HG03520 (cell line): ENCODE data around the gene ZNF132.

Experiments
- ATAC-seq: cut with Tn5 transposase; IDR thresholded peaks from one replicate; pipeline ENCODE4 v1.9.1; 2021; ENCODE audit warnings: mild to moderate bottlenecking, moderate library complexity; ENCODE audit not compliant: unreplicated experiment

ZNF132 gene

DNA sequence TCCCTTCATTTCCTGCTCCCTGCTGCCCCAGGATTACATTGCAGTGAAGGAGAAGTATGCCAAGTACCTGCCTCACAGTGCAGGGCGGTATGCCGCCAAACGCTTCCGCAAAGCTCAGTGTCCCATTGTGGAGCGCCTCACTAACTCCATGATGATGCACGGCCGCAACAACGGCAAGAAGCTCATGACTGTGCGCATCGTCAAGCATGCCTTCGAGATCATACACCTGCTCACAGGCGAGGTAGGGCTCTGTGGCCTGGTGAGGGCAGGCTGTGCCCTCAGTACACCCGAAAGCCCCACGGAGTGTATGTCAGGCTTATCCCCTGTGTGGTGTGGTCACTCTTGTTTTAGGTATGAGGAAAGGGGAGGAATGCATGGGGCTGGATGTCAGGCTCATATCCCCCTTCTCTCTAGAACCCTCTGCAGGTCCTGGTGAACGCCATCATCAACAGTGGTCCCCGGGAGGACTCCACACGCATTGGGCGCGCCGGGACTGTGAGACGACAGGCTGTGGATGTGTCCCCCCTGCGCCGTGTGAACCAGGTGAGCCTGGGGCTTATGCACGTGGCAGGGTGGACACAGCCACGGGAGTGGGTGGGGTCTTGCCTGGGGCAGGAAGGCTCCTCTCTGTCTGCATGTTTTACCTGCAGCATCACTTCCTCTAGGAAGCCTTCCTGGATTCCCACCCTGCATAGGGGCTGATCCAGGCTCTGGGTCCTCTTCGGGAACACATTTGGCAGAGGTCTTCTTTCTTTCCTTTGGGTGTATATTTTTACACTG, 46.8 kb downstream of the ZNF132 start:
- ATAC-seq = no peak

DNA sequence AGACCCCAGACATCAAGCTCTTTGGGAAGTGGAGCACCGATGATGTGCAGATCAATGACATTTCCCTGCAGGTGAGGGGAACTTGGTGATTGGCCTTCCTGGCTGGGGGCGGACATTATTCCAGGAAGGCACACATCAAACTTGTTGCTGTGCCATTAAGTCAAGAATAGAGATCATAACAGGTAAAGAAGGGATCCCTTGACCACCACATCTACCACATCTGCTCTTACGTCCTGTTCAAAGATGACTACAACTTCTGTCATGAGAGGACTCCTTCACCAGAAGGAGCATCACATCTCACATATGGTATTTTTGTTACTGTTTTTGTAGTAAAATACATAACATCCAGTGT, 51.8 kb downstream of the ZNF132 start:
- ATAC-seq = no peak

- no peak for ATAC-seq
Observed at GRCh38 chr19:58387338-58388174, 52.4 kb downstream of the ZNF132 start.

DNA sequence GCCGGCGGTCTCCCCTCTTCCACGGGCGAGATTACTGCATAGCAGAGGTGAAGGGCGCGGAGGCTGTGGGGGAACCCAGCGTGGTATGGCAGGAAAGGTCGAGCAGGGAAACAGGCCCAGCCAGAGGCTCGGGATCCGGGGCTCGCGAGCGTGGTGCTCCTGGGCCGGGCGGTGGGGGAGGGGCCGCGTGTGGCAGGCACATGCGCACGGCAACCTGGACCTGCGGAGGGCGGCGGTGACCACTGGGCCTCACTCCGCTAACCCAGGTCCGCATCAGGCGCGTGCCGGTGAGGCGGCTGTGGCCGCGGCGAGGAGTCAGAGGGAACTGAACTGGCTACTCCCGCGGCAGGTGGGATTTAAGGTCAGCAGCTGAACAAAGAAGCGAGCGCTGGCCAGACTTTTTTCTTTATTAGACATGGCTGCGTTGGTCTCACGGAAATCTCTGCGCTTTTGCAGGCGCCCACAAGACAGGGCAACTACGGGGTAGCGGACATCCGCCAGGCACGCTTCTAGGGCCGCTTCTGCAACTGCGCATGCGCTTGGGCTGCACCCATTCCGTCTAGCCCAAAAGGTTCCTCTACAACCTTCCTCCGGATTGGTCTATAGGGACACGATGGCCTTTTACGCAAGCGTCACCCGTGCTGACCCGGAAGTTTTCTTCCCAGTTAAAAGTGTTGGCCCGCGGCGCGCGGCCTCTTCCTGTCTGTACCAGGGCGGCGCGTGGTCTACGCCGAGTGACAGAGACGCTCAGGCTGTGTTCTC, 53.2 kb downstream of the ZNF132 start, which contains the start of gene RPS5:
Gene RPS5 (plus strand): TSS at position 694 of the 762 bp plus-strand sequence. CDS start 869 bp downstream, outside the sequence.
- ATAC-seq = peak; percentile 89

- no peak for ATAC-seq
Observed at GRCh38 chr19:58385891-58386575, 53.9 kb downstream of the ZNF132 start.

- ATAC-seq = no peak
Observed at GRCh38 chr19:58385313-58385890, 54.6 kb downstream of the ZNF132 start.

DNA sequence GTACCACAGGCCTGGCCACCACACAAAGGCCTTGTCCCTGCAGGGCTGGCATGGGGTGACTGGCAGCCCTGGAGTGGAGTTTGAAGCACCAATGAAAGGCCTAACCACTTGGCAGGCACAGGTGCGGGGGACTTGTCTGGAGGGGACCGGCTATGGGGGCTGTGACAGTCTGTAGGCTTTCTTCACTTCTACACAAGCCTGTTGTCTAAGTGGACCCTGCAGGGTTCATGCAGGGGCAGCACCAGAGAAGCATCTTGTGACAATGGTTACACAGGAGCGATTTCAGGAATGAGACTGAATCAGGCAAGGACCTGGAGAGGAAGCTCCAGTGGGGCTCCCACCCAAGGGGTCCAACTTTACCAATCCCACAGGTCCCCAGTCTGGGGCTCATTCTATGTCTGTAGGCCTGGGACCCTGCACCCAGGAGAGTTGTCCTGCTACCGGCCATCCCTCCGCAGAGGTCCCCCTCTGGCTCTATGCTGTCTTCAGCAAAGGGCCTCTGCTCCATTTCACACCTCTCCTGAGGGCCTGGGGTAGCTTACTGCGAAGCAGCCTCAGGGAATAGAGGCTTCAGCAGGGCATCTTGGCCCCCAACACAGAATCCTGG, 56.9 kb downstream of the ZNF132 start:
- no peak for ATAC-seq
